ENCODE results near the gene CCDC92.

Gene CCDC92

GRCh38 chr12:123982269-123982668 lies 9.6 kb upstream of the CCDC92 start:
- H3K79me2 ChIP-seq (ENCODE audit: low read length) = peaks cover 55% of the 10 kb centered on the region
- H2AFZ ChIP-seq (ENCODE audit: low read length) = no peak overlapping the region
- no peak overlapping the region for H3K4me2 ChIP-seq (ENCODE audit: low read depth, low read length)
- no peaks in the 10 kb centered on the region for H3K27me3 ChIP-seq (replicated peaks; ENCODE audit: insufficient read depth, low read length)
- no peak overlapping the region for H3K4me3 ChIP-seq (ENCODE audit: low read length)
- TF ChIP-seq EZH2 (optimal IDR thresholded peaks at IDR 0.05; ENCODE audit: low read depth, low read length) (no peak), EZH2phosphoT487 (IDR thresholded peaks at IDR 0.05; ENCODE audit: low read length) (no peak)
- TF ChIP-seq, protein P1, sequence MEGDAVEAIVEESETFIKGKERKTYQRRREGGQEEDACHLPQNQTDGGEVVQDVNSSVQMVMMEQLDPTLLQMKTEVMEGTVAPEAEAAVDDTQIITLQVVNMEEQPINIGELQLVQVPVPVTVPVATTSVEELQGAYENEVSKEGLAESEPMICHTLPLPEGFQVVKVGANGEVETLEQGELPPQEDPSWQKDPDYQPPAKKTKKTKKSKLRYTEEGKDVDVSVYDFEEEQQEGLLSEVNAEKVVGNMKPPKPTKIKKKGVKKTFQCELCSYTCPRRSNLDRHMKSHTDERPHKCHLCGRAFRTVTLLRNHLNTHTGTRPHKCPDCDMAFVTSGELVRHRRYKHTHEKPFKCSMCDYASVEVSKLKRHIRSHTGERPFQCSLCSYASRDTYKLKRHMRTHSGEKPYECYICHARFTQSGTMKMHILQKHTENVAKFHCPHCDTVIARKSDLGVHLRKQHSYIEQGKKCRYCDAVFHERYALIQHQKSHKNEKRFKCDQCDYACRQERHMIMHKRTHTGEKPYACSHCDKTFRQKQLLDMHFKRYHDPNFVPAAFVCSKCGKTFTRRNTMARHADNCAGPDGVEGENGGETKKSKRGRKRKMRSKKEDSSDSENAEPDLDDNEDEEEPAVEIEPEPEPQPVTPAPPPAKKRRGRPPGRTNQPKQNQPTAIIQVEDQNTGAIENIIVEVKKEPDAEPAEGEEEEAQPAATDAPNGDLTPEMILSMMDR (IDR thresholded peaks at IDR 0.05; ENCODE audit: low read length) = no peak
- no peak overlapping the region for H3K9ac ChIP-seq (ENCODE audit: low read length)
- H3K27ac ChIP-seq (ENCODE audit: low read length) = no peak overlapping the region
- no peaks in the 10 kb centered on the region for H4K20me1 ChIP-seq (ENCODE audit: insufficient read depth, low read length)
- no peak for DNase-seq
- no peaks in the 10 kb centered on the region for H3K36me3 ChIP-seq (replicated peaks; ENCODE audit: insufficient read depth, low read length)
- H3K9me3 ChIP-seq (replicated peaks; ENCODE audit: insufficient read depth, low read length) = no peaks in the 10 kb centered on the region
- H3K4me1 ChIP-seq (ENCODE audit: low read length) = no peaks in the 10 kb centered on the region
- H3F3A ChIP-seq (ENCODE audit: insufficient read depth, low read length) = no peaks in the 10 kb centered on the region
- no peaks in the 10 kb centered on the region for H3K9me2 ChIP-seq (replicated peaks; ENCODE audit: insufficient read depth, low read length)

DNA sequence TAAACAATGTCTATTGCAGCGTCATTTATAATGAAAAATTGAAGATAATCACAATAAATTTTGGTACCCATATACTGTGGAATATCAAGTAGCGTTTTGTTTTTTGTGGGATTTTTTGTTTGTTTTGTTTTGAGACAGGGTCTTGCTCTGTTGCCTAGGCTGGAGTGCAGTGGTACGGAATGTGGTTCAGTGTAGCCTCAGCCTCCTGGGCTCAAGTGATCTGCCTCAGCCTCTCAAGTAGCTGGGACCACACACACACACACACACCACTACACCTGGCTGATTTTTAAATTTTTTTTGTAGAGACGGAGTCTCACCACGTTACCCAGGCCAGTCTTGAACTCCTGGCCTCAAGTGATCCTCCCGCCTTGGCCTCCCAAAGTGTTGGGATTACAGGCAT lies 6.9 kb upstream of the CCDC92 start:
- Histone ChIP-seq H3K9ac (ENCODE audit: low read length) (no peak overlapping the region), H3K4me1 (ENCODE audit: low read length) (no peaks in the 10 kb centered on the region), H3K4me2 (ENCODE audit: low read depth, low read length) (no peak overlapping the region), H3K36me3 (replicated peaks; ENCODE audit: insufficient read depth, low read length) (no peaks in the 10 kb centered on the region), H3K27me3 (replicated peaks; ENCODE audit: insufficient read depth, low read length) (no peaks in the 10 kb centered on the region), H3K27ac (ENCODE audit: low read length) (no peak overlapping the region), H3K9me2 (replicated peaks; ENCODE audit: insufficient read depth, low read length) (no peaks in the 10 kb centered on the region), H2AFZ (ENCODE audit: low read length) (no peak overlapping the region), H3K9me3 (replicated peaks; ENCODE audit: insufficient read depth, low read length) (no peaks in the 10 kb centered on the region), H3K79me2 (ENCODE audit: low read length) (peaks cover 48% of the 10 kb centered on the region), H3K4me3 (ENCODE audit: low read length) (no peak overlapping the region), H4K20me1 (ENCODE audit: insufficient read depth, low read length) (no peaks in the 10 kb centered on the region), H3F3A (ENCODE audit: insufficient read depth, low read length) (no peaks in the 10 kb centered on the region)
- DNase-seq = no peak
- TF ChIP-seq EZH2phosphoT487 (IDR thresholded peaks at IDR 0.05; ENCODE audit: low read length) (no peak), EZH2 (optimal IDR thresholded peaks at IDR 0.05; ENCODE audit: low read depth, low read length) (no peak)
- TF ChIP-seq, protein P1 (IDR thresholded peaks at IDR 0.05; ENCODE audit: low read length) = no peak

- Histone ChIP-seq H3K9me2 (replicated peaks; ENCODE audit: insufficient read depth, low read length) (no peaks in the 10 kb centered on the region), H3F3A (ENCODE audit: insufficient read depth, low read length) (peaks cover 11% of the 10 kb centered on the region; the same call in 1 of the 2 replicates), H3K36me3 (replicated peaks; ENCODE audit: insufficient read depth, low read length) (no peaks in the 10 kb centered on the region), H3K9ac (ENCODE audit: low read length) (no peak overlapping the region), H3K4me2 (ENCODE audit: low read depth, low read length) (no peak overlapping the region), H3K9me3 (replicated peaks; ENCODE audit: insufficient read depth, low read length) (no peaks in the 10 kb centered on the region), H3K4me3 (ENCODE audit: low read length) (no peak overlapping the region), H3K27ac (ENCODE audit: low read length) (no peak overlapping the region), H4K20me1 (ENCODE audit: insufficient read depth, low read length) (no peaks in the 10 kb centered on the region), H3K27me3 (replicated peaks; ENCODE audit: insufficient read depth, low read length) (no peaks in the 10 kb centered on the region), H3K79me2 (ENCODE audit: low read length) (peaks cover 38% of the 10 kb centered on the region), H3K4me1 (ENCODE audit: low read length) (no peaks in the 10 kb centered on the region), H2AFZ (ENCODE audit: low read length) (no peak overlapping the region)
- TF ChIP-seq EZH2 (optimal IDR thresholded peaks at IDR 0.05; ENCODE audit: low read depth, low read length) (no peak), EZH2phosphoT487 (IDR thresholded peaks at IDR 0.05; ENCODE audit: low read length) (no peak)
- TF ChIP-seq, protein P1 (IDR thresholded peaks at IDR 0.05; ENCODE audit: low read length) = no peak
- no peak for DNase-seq
These were observed 3.7 kb upstream of the CCDC92 start for GRCh38 chr12:123976227-123976826.
